WTC11 (cell line): ENCODE data around the gene PTPN3. TPM values are rescaled to one million over a fixed set of nuclear protein-coding genes. Genes with fewer than 3 reads are reported as not detected.
"Not testable (repeated sequence)": the region's sequence is repeated elsewhere in the genome, so short reads cannot be mapped to it uniquely, and the experiment has no call there.

Experiments
- ATAC-seq: fragments of 200-7000 bp; cut with Tn5 transposase; 2 replicates; pipeline ENCODE4 v1.10.0; 2021; ENCODE audit warnings: mild to moderate bottlenecking, moderate library complexity
- CTCF ChIA-PET: fragments of 300-600 bp; sonication (Branson Sonifier 250); formaldehyde crosslinking; loops from one replicate; lab custom pipeline; 2021; ENCODE audit warnings: antibody characterized with exemption; lab: Charles Lee
- POLR2A ChIA-PET: fragments of 350-600 bp; sonication (Branson Sonifier 250); formaldehyde crosslinking; loops from one replicate; lab custom pipeline; 2021; ENCODE audit warnings: antibody characterized with exemption; lab: Charles Lee
- DNase-seq: peaks from one replicate; pipeline ENCODE4 v3.0.0; 2021; ENCODE audit warnings: low spot score
- H3K27ac Mint-ChIP-seq: 2 replicates; pipeline ENCODE4 v1.8.0; 2021; ENCODE audit warnings: mixed read lengths
- H3K27me3 Mint-ChIP-seq: 2 replicates; pipeline ENCODE4 v1.8.0; 2021; ENCODE audit warnings: low read depth, mild to moderate bottlenecking, moderate library complexity, mixed read lengths
- H3K36me3 Mint-ChIP-seq: 2 replicates; pipeline ENCODE4 v1.8.0; 2021; ENCODE audit warnings: mixed read lengths
- H3K4me1 Mint-ChIP-seq: 2 replicates; pipeline ENCODE4 v1.8.0; 2022; ENCODE audit warnings: mixed read lengths
- H3K4me3 Mint-ChIP-seq: 2 replicates; pipeline ENCODE4 v1.8.0; 2021; ENCODE audit warnings: mild to moderate bottlenecking, moderate library complexity, mixed read lengths
- H3K9me3 Mint-ChIP-seq: 2 replicates; pipeline ENCODE4 v1.8.0; 2021; ENCODE audit warnings: mixed read lengths
- AFF4 ChIP-seq: sonication (generic); formaldehyde crosslinking; IDR thresholded peaks from 2 replicates; pipeline ENCODE4 v1.8.1; 2023; ENCODE audit warnings: mild to moderate bottlenecking, missing genetic modification reagents, borderline replicate concordance
- ATF3 ChIP-seq: sonication (generic); formaldehyde crosslinking; conservative IDR thresholded peaks from 2 replicates; pipeline ENCODE4 v1.8.1; 2022; ENCODE audit warnings: mild to moderate bottlenecking, missing genetic modification reagents
- E2F1 ChIP-seq: sonication (generic); formaldehyde crosslinking; IDR thresholded peaks from 2 replicates; pipeline ENCODE4 v1.8.0; 2022; ENCODE audit warnings: mild to moderate bottlenecking, missing genetic modification reagents
- ELF4 ChIP-seq: sonication (generic); formaldehyde crosslinking; IDR thresholded peaks from 2 replicates; pipeline ENCODE4 v1.8.1; 2022; ENCODE audit warnings: low read depth, mild to moderate bottlenecking, moderate library complexity, missing genetic modification reagents
- ESRRA ChIP-seq: sonication (generic); formaldehyde crosslinking; IDR thresholded peaks from 2 replicates; pipeline ENCODE4 v1.8.1; 2022; ENCODE audit warnings: mild to moderate bottlenecking, missing genetic modification reagents, borderline replicate concordance
- MLX ChIP-seq: sonication (generic); formaldehyde crosslinking; IDR thresholded peaks from 2 replicates; pipeline ENCODE4 v1.8.1; 2023; ENCODE audit warnings: mild to moderate bottlenecking, missing genetic modification reagents, moderate library complexity
- SMAD3 ChIP-seq: sonication (generic); formaldehyde crosslinking; IDR thresholded peaks from 2 replicates; pipeline ENCODE4 v1.8.0; 2022; ENCODE audit warnings: missing genetic modification reagents, mild to moderate bottlenecking, borderline replicate concordance
- SMAD4 ChIP-seq: sonication (generic); formaldehyde crosslinking; IDR thresholded peaks from 2 replicates; pipeline ENCODE4 v1.8.0; 2022; ENCODE audit warnings: mild to moderate bottlenecking, missing genetic modification reagents
- TCF7 ChIP-seq: sonication (generic); formaldehyde crosslinking; IDR thresholded peaks from 2 replicates; pipeline ENCODE4 v1.8.0; 2022; ENCODE audit warnings: mild to moderate bottlenecking, low read depth, missing genetic modification reagents, moderate library complexity
- TEAD1 ChIP-seq: sonication (generic); formaldehyde crosslinking; IDR thresholded peaks from 2 replicates; pipeline ENCODE4 v1.8.0; 2022; ENCODE audit warnings: mild to moderate bottlenecking, missing genetic modification reagents
- ZNF396 ChIP-seq: fragments of 250-450 bp; sonication (Bioruptor Pico); IDR thresholded peaks from 2 replicates; pipeline ENCODE4 v1.8.0; 2021; ENCODE audit warnings: mild to moderate bottlenecking, moderate library complexity, borderline replicate concordance
- ZNF416 ChIP-seq: fragments of 250-450 bp; sonication (Bioruptor Pico); IDR thresholded peaks from 2 replicates; pipeline ENCODE4 v1.9.0; 2021; ENCODE audit warnings: mild to moderate bottlenecking, inconsistent platforms
- ZNF423 ChIP-seq: fragments of 250-450 bp; sonication (Bioruptor Pico); IDR thresholded peaks from 2 replicates; pipeline ENCODE4 v2.1.2; 2022; ENCODE audit warnings: mild to moderate bottlenecking, moderate library complexity
- ZNF425 ChIP-seq: fragments of 250-450 bp; sonication (Bioruptor Pico); conservative IDR thresholded peaks from 2 replicates; pipeline ENCODE4 v1.9.0; 2021; ENCODE audit warnings: mild to moderate bottlenecking
- total RNA-seq: library from RNA; stranded (reverse); gene quantifications from 3 replicates; pipeline ENCODE4 v1.2.3, GENCODE V29; 2021
- TF ChIP-seq, protein P1 (sequence below): sonication (generic); formaldehyde crosslinking; IDR thresholded peaks from 2 replicates; pipeline ENCODE4 v1.8.0; 2023; ENCODE audit warnings: missing genetic modification reagents
- TF ChIP-seq, protein P2 (sequence below): sonication (generic); formaldehyde crosslinking; IDR thresholded peaks from 2 replicates; pipeline ENCODE4 v1.8.1; 2023; ENCODE audit warnings: mild to moderate bottlenecking, missing genetic modification reagents

Gene PTPN3
- total RNA-seq, 1 experiment from 2014 or later, result 1.7 TPM

DNA sequence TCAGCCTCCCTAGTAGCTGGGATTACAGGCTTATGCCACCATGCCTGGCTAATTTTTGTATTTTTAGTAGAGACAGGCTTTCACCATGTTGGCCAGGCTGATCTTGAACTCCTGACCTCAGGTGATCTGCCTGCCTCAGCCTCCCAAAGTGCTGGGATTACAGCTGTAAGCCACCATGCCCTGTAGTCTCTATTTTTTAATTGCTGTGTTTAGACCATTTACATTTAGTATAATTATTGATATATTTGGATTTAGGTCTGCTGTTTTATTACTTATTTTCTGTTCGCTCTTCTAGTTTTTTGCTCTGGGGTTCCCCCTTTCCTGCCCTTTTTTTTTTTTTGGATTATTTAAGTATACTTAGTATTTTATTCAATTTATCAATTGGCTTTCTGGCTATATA, 46.8 kb upstream of the PTPN3 start:
- H3K27me3 Mint-ChIP-seq, DNase-seq, ATAC-seq, H3K27ac Mint-ChIP-seq, POLR2A ChIA-PET, CTCF ChIA-PET, H3K4me1 Mint-ChIP-seq, H3K4me3 Mint-ChIP-seq: not testable (repeated sequence)
- H3K9me3 Mint-ChIP-seq, result peaks cover 37% of the 10 kb centered on the region
- H3K36me3 Mint-ChIP-seq, result peaks cover 17% of the 10 kb centered on the region

- H3K27ac Mint-ChIP-seq, result no peak overlapping the region
- H3K4me1 Mint-ChIP-seq, result no peaks in the 10 kb centered on the region
- CTCF ChIA-PET, result no interaction called here
- POLR2A ChIA-PET, result interaction anchor here (0.8 kb wide), 1 partner anchor 24 kb away, joined by 4 read pairs; no protein-coding TSS in a partner anchor
- no peak overlapping the region for H3K4me3 Mint-ChIP-seq
- H3K27me3 Mint-ChIP-seq, result no peaks in the 10 kb centered on the region; the same call in 1 of the 2 replicates
- DNase-seq (no peak), ATAC-seq (no peak)
- peaks cover 34% of the 10 kb centered on the region for H3K9me3 Mint-ChIP-seq
- TF ChIP-seq SMAD3 (CRISPR knock-in tag), result no peak
- TF ChIP-seq TCF7, result no peak
- no peak for TF ChIP-seq ZNF396 (CRISPR knock-in tag)
- no peak for TF ChIP-seq MLX (CRISPR knock-in tag)
- H3K36me3 Mint-ChIP-seq, result peaks cover 17% of the 10 kb centered on the region
These were observed 44.8 kb upstream of the PTPN3 start for GRCh38 chr9:109542922-109543321.

DNA sequence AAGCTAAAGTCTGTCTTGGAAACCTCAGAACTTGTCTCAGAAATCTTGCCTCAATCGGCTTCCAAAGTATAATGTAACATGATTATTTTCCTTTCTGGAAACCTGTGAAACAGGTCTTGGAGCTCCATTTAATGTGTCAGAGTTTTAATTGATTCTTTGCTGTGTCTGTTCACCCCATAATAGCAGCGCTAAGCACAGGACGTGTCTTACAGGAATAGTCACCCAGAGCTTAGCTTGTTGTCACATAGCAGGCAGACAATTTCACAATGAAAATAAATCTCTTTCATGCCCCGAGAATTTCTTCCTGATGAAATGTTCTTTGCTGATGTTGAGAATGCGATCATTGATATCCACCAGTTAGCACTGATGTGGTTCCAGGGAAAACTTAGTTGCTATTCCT, 40.2 kb upstream of the PTPN3 start:
- H3K9me3 Mint-ChIP-seq, result peaks cover 13% of the 10 kb centered on the region
- ATAC-seq, result no peak
- no peak overlapping the region for H3K27ac Mint-ChIP-seq
- TF ChIP-seq ESRRA (CRISPR knock-in tag) (no peak), ZNF416 (CRISPR knock-in tag) (no peak), ATF3 (CRISPR knock-in tag) (no peak), E2F1 (CRISPR knock-in tag) (no peak), ELF4 (CRISPR knock-in tag) (no peak)
- TF ChIP-seq, protein P1, sequence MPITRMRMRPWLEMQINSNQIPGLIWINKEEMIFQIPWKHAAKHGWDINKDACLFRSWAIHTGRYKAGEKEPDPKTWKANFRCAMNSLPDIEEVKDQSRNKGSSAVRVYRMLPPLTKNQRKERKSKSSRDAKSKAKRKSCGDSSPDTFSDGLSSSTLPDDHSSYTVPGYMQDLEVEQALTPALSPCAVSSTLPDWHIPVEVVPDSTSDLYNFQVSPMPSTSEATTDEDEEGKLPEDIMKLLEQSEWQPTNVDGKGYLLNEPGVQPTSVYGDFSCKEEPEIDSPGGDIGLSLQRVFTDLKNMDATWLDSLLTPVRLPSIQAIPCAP, result no peak
- TF ChIP-seq, protein P2, sequence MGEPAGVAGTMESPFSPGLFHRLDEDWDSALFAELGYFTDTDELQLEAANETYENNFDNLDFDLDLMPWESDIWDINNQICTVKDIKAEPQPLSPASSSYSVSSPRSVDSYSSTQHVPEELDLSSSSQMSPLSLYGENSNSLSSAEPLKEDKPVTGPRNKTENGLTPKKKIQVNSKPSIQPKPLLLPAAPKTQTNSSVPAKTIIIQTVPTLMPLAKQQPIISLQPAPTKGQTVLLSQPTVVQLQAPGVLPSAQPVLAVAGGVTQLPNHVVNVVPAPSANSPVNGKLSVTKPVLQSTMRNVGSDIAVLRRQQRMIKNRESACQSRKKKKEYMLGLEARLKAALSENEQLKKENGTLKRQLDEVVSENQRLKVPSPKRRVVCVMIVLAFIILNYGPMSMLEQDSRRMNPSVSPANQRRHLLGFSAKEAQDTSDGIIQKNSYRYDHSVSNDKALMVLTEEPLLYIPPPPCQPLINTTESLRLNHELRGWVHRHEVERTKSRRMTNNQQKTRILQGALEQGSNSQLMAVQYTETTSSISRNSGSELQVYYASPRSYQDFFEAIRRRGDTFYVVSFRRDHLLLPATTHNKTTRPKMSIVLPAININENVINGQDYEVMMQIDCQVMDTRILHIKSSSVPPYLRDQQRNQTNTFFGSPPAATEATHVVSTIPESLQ (CRISPR knock-in tag), result no peak
- H3K4me1 Mint-ChIP-seq, result no peaks in the 10 kb centered on the region
- H3K36me3 Mint-ChIP-seq, result no peaks in the 10 kb centered on the region
- no peak for DNase-seq
- H3K4me3 Mint-ChIP-seq, result no peak overlapping the region
- ChIA-PET POLR2A (no interaction called here), CTCF (no interaction called here)
- H3K27me3 Mint-ChIP-seq, result no peaks in the 10 kb centered on the region; the same call in 1 of the 2 replicates

GRCh38 chr9:109537288-109537687, 39.2 kb upstream of the PTPN3 start:
- TF ChIP-seq ZNF423 (CRISPR knock-in tag), result no peak
- TF ChIP-seq ZNF425 (CRISPR knock-in tag), result no peak
- no peak for TF ChIP-seq TEAD1 (CRISPR knock-in tag)
- no peak for TF ChIP-seq SMAD4
- no peak for TF ChIP-seq AFF4 (CRISPR knock-in tag)
- TF ChIP-seq, all 79 proteins: peak for 0
- Mint-ChIP-seq H3K4me3 (no peak overlapping the region), H3K9me3 (peaks cover 5% of the 10 kb centered on the region), H3K4me1 (no peaks in the 10 kb centered on the region), H3K27me3 (no peaks in the 10 kb centered on the region), H3K27ac (no peak overlapping the region), H3K36me3 (no peaks in the 10 kb centered on the region)
- no peak for ATAC-seq
- ChIA-PET CTCF (no interaction called here), POLR2A (no interaction called here)
- DNase-seq, result no peak
